PFSK-1 (cell line): Measurements from ENCODE around the gene TMEM119.

Experiments used
- REST ChIP-seq, 2 experiments: IDR thresholded peaks; 2 replicates each; pipeline versions ENCODE4 v1.6.1 to v1.8.0; 2011 to 2012; ENCODE audit warnings: low read depth in 2 of 2, low read length in 2 of 2, control low read depth in 1 of 2, inconsistent platforms in 1 of 2, mild to moderate bottlenecking in 1 of 2, moderate library complexity in 1 of 2; ENCODE audit not compliant: insufficient read depth in 1 of 2
- SIN3A ChIP-seq: IDR thresholded peaks from 2 replicates; pipeline ENCODE4 v1.6.1; 2012; ENCODE audit warnings: mild to moderate bottlenecking, low read length, moderate library complexity, borderline replicate concordance; ENCODE audit not compliant: insufficient read depth
- TAF1 ChIP-seq: IDR thresholded peaks from 2 replicates; pipeline ENCODE4 v1.6.1; 2012; ENCODE audit warnings: low read length, control low read depth, borderline replicate concordance; ENCODE audit not compliant: insufficient read depth

- no peak for TF ChIP-seq REST (IDR thresholded peaks at IDR 0.05; ENCODE audit: insufficient read depth in 1 of 2, low read depth in 2 of 2, low read length in 2 of 2)
- no peak for TF ChIP-seq SIN3A
- TF ChIP-seq TAF1, result no peak
Observed at GRCh38 chr12:108596854-108597558, 878 bp downstream of the TMEM119 start.
